ENCODE results near the gene FAM83G.

FAM83G gene

GRCh38 chr17:18990331-18990730 lies 14.2 kb downstream of the FAM83G start:
- Histone ChIP-seq H3K4me1 (ENCODE audit: control insufficient read depth, insufficient read depth, low read depth, low read length) (peaks cover 8% of the 10 kb centered on the region), H3K14ac (ENCODE audit: low read length in 2 of 2) (peak overlapping the region in 1 of 2 experiments; percentile 30), H3K36me3 (ENCODE audit: control insufficient read depth in 1 of 2, insufficient read depth in 2 of 2, low read depth in 1 of 2, low read length in 2 of 2) (peaks cover 14 to 57% of the 10 kb centered on the region in 2 experiments), H3K9ac (ENCODE audit: low read length) (no peak overlapping the region), H2BK15ac (ENCODE audit: low read depth, poor library complexity, severe bottlenecking) (no peak overlapping the region), H3K4me3 (ENCODE audit: insufficient read depth in 1 of 2, low read depth in 1 of 2, low read length in 2 of 2) (no peak overlapping the region), H2AFZ (ENCODE audit: low read depth, low read length) (no peak overlapping the region), H2BK12ac (ENCODE audit: low read length in 2 of 2) (no peak overlapping the region), H3K79me1 (replicated peaks; ENCODE audit: low read length, poor library complexity, severe bottlenecking) (peaks cover 45% of the 10 kb centered on the region), H3K18ac (ENCODE audit: low read depth in 1 of 2, low read length in 2 of 2) (no peak overlapping the region), H3K27me3 (ENCODE audit: control insufficient read depth in 1 of 2, insufficient read depth in 1 of 2, low read length in 2 of 2) (no peaks in the 10 kb centered on the region), H3K4me2 (ENCODE audit: low read length, poor library complexity, severe bottlenecking) (no peak overlapping the region), H3K27ac (ENCODE audit: low read length, poor library complexity, severe bottlenecking) (no peak overlapping the region), H2BK5ac (ENCODE audit: low read depth, low read length, poor library complexity, severe bottlenecking) (no peak overlapping the region), H4K8ac (ENCODE audit: low read length) (no peak overlapping the region), H3K9me3 (ENCODE audit: control insufficient read depth, low read length) (peaks cover 4% of the 10 kb centered on the region), H3K23ac (ENCODE audit: low read length in 2 of 2) (no peak overlapping the region), H3K4ac (ENCODE audit: low read depth in 1 of 2, low read length in 2 of 2) (no peak overlapping the region), H4K91ac (ENCODE audit: low read length) (no peak overlapping the region), H2BK120ac (ENCODE audit: low read depth, low read length) (no peak overlapping the region), H2AK5ac (ENCODE audit: low read length, severe bottlenecking) (no peak overlapping the region)
- WGBS, result 95% methylated on average over 6 of the region's 6 CpGs
- DNase-seq, result no peak

- peaks cover 14 to 70% of the 10 kb centered on the region in 2 experiments for H3K36me3 ChIP-seq (ENCODE audit: control insufficient read depth in 1 of 2, insufficient read depth in 2 of 2, low read depth in 1 of 2, low read length in 2 of 2)
- no peak overlapping the region for H2BK120ac ChIP-seq (ENCODE audit: low read depth, low read length)
- no peak overlapping the region for H3K4me3 ChIP-seq (ENCODE audit: insufficient read depth in 1 of 2, low read depth in 1 of 2, low read length in 2 of 2)
- no peaks in the 10 kb centered on the region for H3K9me3 ChIP-seq (ENCODE audit: control insufficient read depth, low read length)
- H3K18ac ChIP-seq (ENCODE audit: low read depth in 1 of 2, low read length in 2 of 2), result no peak overlapping the region
- 91% methylated on average over 9 of the region's 9 CpGs for WGBS
- no peak overlapping the region for H2AFZ ChIP-seq (ENCODE audit: low read depth, low read length)
- no peak overlapping the region for H3K4me2 ChIP-seq (ENCODE audit: low read length, poor library complexity, severe bottlenecking)
- no peak overlapping the region for H2AK5ac ChIP-seq (ENCODE audit: low read length, severe bottlenecking)
- H3K27ac ChIP-seq (ENCODE audit: low read length, poor library complexity, severe bottlenecking), result no peak overlapping the region
- peaks cover 43% of the 10 kb centered on the region for H3K79me1 ChIP-seq (replicated peaks; ENCODE audit: low read length, poor library complexity, severe bottlenecking)
- H3K23ac ChIP-seq (ENCODE audit: low read length in 2 of 2), result no peak overlapping the region
- H3K14ac ChIP-seq (ENCODE audit: low read length in 2 of 2), result no peak overlapping the region
- H4K91ac ChIP-seq (ENCODE audit: low read length), result no peak overlapping the region
- no peak for DNase-seq
- no peak overlapping the region for H3K4ac ChIP-seq (ENCODE audit: low read depth in 1 of 2, low read length in 2 of 2)
- peaks cover 8% of the 10 kb centered on the region for H3K4me1 ChIP-seq (ENCODE audit: control insufficient read depth, insufficient read depth, low read depth, low read length)
- no peaks in the 10 kb centered on the region for H3K27me3 ChIP-seq (ENCODE audit: control insufficient read depth in 1 of 2, insufficient read depth in 1 of 2, low read length in 2 of 2)
- no peak overlapping the region for H2BK5ac ChIP-seq (ENCODE audit: low read depth, low read length, poor library complexity, severe bottlenecking)
- no peak overlapping the region for H2BK15ac ChIP-seq (ENCODE audit: low read depth, poor library complexity, severe bottlenecking)
- no peak overlapping the region for H4K8ac ChIP-seq (ENCODE audit: low read length)
- H3K9ac ChIP-seq (ENCODE audit: low read length), result no peak overlapping the region
- no peak overlapping the region for H2BK12ac ChIP-seq (ENCODE audit: low read length in 2 of 2)
Measured at GRCh38 chr17:18988546-18989173, 15.9 kb downstream of the FAM83G start.

- no peak overlapping the region for H3K4me3 ChIP-seq (ENCODE audit: insufficient read depth in 1 of 2, low read depth in 1 of 2, low read length in 2 of 2)
- no peak overlapping the region for H2BK5ac ChIP-seq (ENCODE audit: low read depth, low read length, poor library complexity, severe bottlenecking)
- DNase-seq, result no peak
- H3K27me3 ChIP-seq (ENCODE audit: control insufficient read depth in 1 of 2, insufficient read depth in 1 of 2, low read length in 2 of 2), result no peaks in the 10 kb centered on the region
- H3K4ac ChIP-seq (ENCODE audit: low read depth in 1 of 2, low read length in 2 of 2), result no peak overlapping the region
- WGBS, result 93% methylated on average over 14 of the region's 14 CpGs
- no peak overlapping the region for H2AK5ac ChIP-seq (ENCODE audit: low read length, severe bottlenecking)
- H2BK12ac ChIP-seq (ENCODE audit: low read length in 2 of 2), result no peak overlapping the region
- no peak overlapping the region for H2BK120ac ChIP-seq (ENCODE audit: low read depth, low read length)
- H3K36me3 ChIP-seq (ENCODE audit: control insufficient read depth in 1 of 2, insufficient read depth in 2 of 2, low read depth in 1 of 2, low read length in 2 of 2), result peaks cover 14 to 70% of the 10 kb centered on the region in 2 experiments
- H3K9me3 ChIP-seq (ENCODE audit: control insufficient read depth, low read length), result no peaks in the 10 kb centered on the region
- H4K91ac ChIP-seq (ENCODE audit: low read length), result no peak overlapping the region
- H3K9ac ChIP-seq (ENCODE audit: low read length), result no peak overlapping the region
- H3K79me1 ChIP-seq (replicated peaks; ENCODE audit: low read length, poor library complexity, severe bottlenecking), result peaks cover 44% of the 10 kb centered on the region
- H3K4me2 ChIP-seq (ENCODE audit: low read length, poor library complexity, severe bottlenecking), result no peak overlapping the region
- H3K27ac ChIP-seq (ENCODE audit: low read length, poor library complexity, severe bottlenecking), result no peak overlapping the region
- no peak overlapping the region for H2BK15ac ChIP-seq (ENCODE audit: low read depth, poor library complexity, severe bottlenecking)
- no peak overlapping the region for H2AFZ ChIP-seq (ENCODE audit: low read depth, low read length)
- H4K8ac ChIP-seq (ENCODE audit: low read length), result no peak overlapping the region
- H3K4me1 ChIP-seq (ENCODE audit: control insufficient read depth, insufficient read depth, low read depth, low read length), result peaks cover 12% of the 10 kb centered on the region
- no peak overlapping the region for H3K23ac ChIP-seq (ENCODE audit: low read length in 2 of 2)
- no peak overlapping the region for H3K14ac ChIP-seq (ENCODE audit: low read length in 2 of 2)
- no peak overlapping the region for H3K18ac ChIP-seq (ENCODE audit: low read depth in 1 of 2, low read length in 2 of 2)
Measured at GRCh38 chr17:18987862-18988545, 16.6 kb downstream of the FAM83G start.

GRCh38 chr17:18987230-18987610 lies 17.3 kb downstream of the FAM83G start:
- Histone ChIP-seq H4K8ac (ENCODE audit: low read length) (no peak overlapping the region), H3K4me1 (ENCODE audit: control insufficient read depth, insufficient read depth, low read depth, low read length) (peaks cover 20% of the 10 kb centered on the region), H3K9me3 (ENCODE audit: control insufficient read depth, low read length) (no peaks in the 10 kb centered on the region), H2BK15ac (ENCODE audit: low read depth, poor library complexity, severe bottlenecking) (no peak overlapping the region), H3K4ac (ENCODE audit: low read depth in 1 of 2, low read length in 2 of 2) (no peak overlapping the region), H3K9ac (ENCODE audit: low read length) (no peak overlapping the region), H2BK120ac (ENCODE audit: low read depth, low read length) (no peak overlapping the region), H3K14ac (ENCODE audit: low read length in 2 of 2) (no peak overlapping the region), H2BK5ac (ENCODE audit: low read depth, low read length, poor library complexity, severe bottlenecking) (no peak overlapping the region), H2AFZ (ENCODE audit: low read depth, low read length) (no peak overlapping the region), H3K18ac (ENCODE audit: low read depth in 1 of 2, low read length in 2 of 2) (no peak overlapping the region), H3K36me3 (ENCODE audit: control insufficient read depth in 1 of 2, insufficient read depth in 2 of 2, low read depth in 1 of 2, low read length in 2 of 2) (peaks cover 14 to 70% of the 10 kb centered on the region in 2 experiments), H3K27me3 (ENCODE audit: control insufficient read depth in 1 of 2, insufficient read depth in 1 of 2, low read length in 2 of 2) (no peaks in the 10 kb centered on the region), H3K4me2 (ENCODE audit: low read length, poor library complexity, severe bottlenecking) (no peak overlapping the region), H2BK12ac (ENCODE audit: low read length in 2 of 2) (no peak overlapping the region), H3K4me3 (ENCODE audit: insufficient read depth in 1 of 2, low read depth in 1 of 2, low read length in 2 of 2) (no peak overlapping the region), H3K23ac (ENCODE audit: low read length in 2 of 2) (no peak overlapping the region), H3K27ac (ENCODE audit: low read length, poor library complexity, severe bottlenecking) (no peak overlapping the region), H2AK5ac (ENCODE audit: low read length, severe bottlenecking) (no peak overlapping the region), H3K79me1 (replicated peaks; ENCODE audit: low read length, poor library complexity, severe bottlenecking) (peaks cover 49% of the 10 kb centered on the region), H4K91ac (ENCODE audit: low read length) (no peak overlapping the region)
- 93% methylated on average over 9 of the region's 9 CpGs for WGBS
- no peak for DNase-seq
